ENCODE measurements around the gene TRIM7.

Gene TRIM7

GRCh38 chr5:181189363-181189961, 15.5 kb downstream of the TRIM7 start:
- no peak for TF ChIP-seq ZFX (IDR thresholded peaks at IDR 0.05)
- TF ChIP-seq CTCF (conservative IDR thresholded peaks at IDR 0.05): no peak
- peak overlapping the region; percentile 60 for H3K27ac ChIP-seq

- TF ChIP-seq CTCF (conservative IDR thresholded peaks at IDR 0.05): no peak
- no peak for TF ChIP-seq ZFX (IDR thresholded peaks at IDR 0.05)
These were observed 16.2 kb downstream of the TRIM7 start for GRCh38 chr5:181188700-181189362.

GRCh38 chr5:181187500-181188213, 17.3 kb downstream of the TRIM7 start:
- TF ChIP-seq CTCF (conservative IDR thresholded peaks at IDR 0.05): peak; percentile 40
- no peak for TF ChIP-seq ZFX (IDR thresholded peaks at IDR 0.05)
- H3K27ac ChIP-seq: peak overlapping the region; percentile 60

More at GRCh38 chr5:181188700-181189362, 16.2 kb downstream of the TRIM7 start:
- H3K27ac ChIP-seq: peak overlapping the region; percentile 60

- TF ChIP-seq CTCF (conservative IDR thresholded peaks at IDR 0.05) (no peak), ZFX (IDR thresholded peaks at IDR 0.05) (no peak)
- no peak overlapping the region for H3K27ac ChIP-seq
These were observed 18.0 kb downstream of the TRIM7 start for GRCh38 chr5:181186986-181187499.

- H3K27ac ChIP-seq: no peak overlapping the region
- no peak for TF ChIP-seq CTCF (conservative IDR thresholded peaks at IDR 0.05)
- no peak for TF ChIP-seq ZFX (IDR thresholded peaks at IDR 0.05)
These were observed 19.0 kb downstream of the TRIM7 start for GRCh38 chr5:181186022-181186421.

GRCh38 chr5:181185560-181185959, 19.4 kb downstream of the TRIM7 start:
- TF ChIP-seq CTCF (conservative IDR thresholded peaks at IDR 0.05): no peak
- no peak for TF ChIP-seq ZFX (IDR thresholded peaks at IDR 0.05)
- no peak overlapping the region for H3K27ac ChIP-seq

- no peak for TF ChIP-seq ZFX (IDR thresholded peaks at IDR 0.05)
These were observed 20.2 kb downstream of the TRIM7 start for GRCh38 chr5:181184845-181185216.

More at GRCh38 chr5:181184845-181185216, 20.2 kb downstream of the TRIM7 start:
- peak overlapping the region; percentile 66 for H3K27ac ChIP-seq

Measured in C4-2B (cell line).